Kidney (tissue), 14 donors: ENCODE measurements around the gene TMC2. TPM values are rescaled to one million over a fixed set of nuclear protein-coding genes. Genes with fewer than 3 reads are reported as not detected.

Experiments
- DNase-seq, 5 donors: peaks; one replicate each; pipeline ENCODE4 v3.0.0-alpha.2; 2013 to 2020
- FAIRE-seq: peaks from 2 replicates; lab custom pipeline; 2012; peaks lifted over from hg19 to GRCh38; lab: Jason Lieb, UNC
- H3K27ac ChIP-seq, 2 donors: one replicate each; pipeline ENCODE4 v1.7.0; 2013; ENCODE audit warnings: low read depth in 2 of 2, low read length in 2 of 2, inconsistent platforms in 1 of 2
- H3K27me3 ChIP-seq: one replicate; pipeline ENCODE4 v1.7.1; 2013; ENCODE audit warnings: low read length, inconsistent platforms; ENCODE audit not compliant: control insufficient read depth, insufficient read depth
- H3K36me3 ChIP-seq, 3 donors: one replicate each; pipeline versions ENCODE4 v1.7.0 to v1.7.1; 2013; ENCODE audit warnings: low read length in 3 of 3, control low read depth in 1 of 3, inconsistent platforms in 1 of 3; ENCODE audit not compliant: insufficient read depth in 3 of 3, control insufficient read depth in 2 of 3
- H3K4me1 ChIP-seq, 3 donors: one replicate each; pipeline versions ENCODE4 v1.7.0 to v1.7.1; 2013; ENCODE audit warnings: low read length in 3 of 3, inconsistent platforms in 1 of 3, low read depth in 1 of 3; ENCODE audit not compliant: control insufficient read depth in 2 of 3, insufficient read depth in 2 of 3
- H3K4me3 ChIP-seq, 3 donors: one replicate each; pipeline versions ENCODE4 v1.7.0 to v1.8.1; 2013; ENCODE audit warnings: low read length in 3 of 3, control low read depth in 1 of 3, inconsistent platforms in 1 of 3
- H3K9ac ChIP-seq, 3 donors: one replicate each; pipeline versions ENCODE4 v1.7.0 to v1.7.1; 2013; ENCODE audit warnings: low read length in 3 of 3, control low read depth in 1 of 3, inconsistent platforms in 1 of 3
- H3K9me3 ChIP-seq, 3 donors: one replicate each; pipeline versions ENCODE4 v1.7.0 to v1.7.1; 2013; ENCODE audit warnings: low read length in 3 of 3, control low read depth in 1 of 3, inconsistent platforms in 1 of 3; ENCODE audit not compliant: control insufficient read depth in 2 of 3, insufficient read depth in 1 of 3
- CTCF ChIP-seq: IDR thresholded peaks from 3 replicates; pipeline ENCODE4 v1.5.1; 2012; ENCODE audit warnings: mild to moderate bottlenecking, moderate library complexity, borderline replicate concordance; ENCODE audit not compliant: insufficient read depth; ENCODE audit errors: extremely low read depth
- intact Hi-C: fragments of 100-400 bp; cut with DNase I; formaldehyde crosslinking; loops from one replicate; pipeline ENCODE4 v1.11.1; 2022
- polyA plus RNA-seq: library from polyadenylated mRNA; stranded (reverse); fragments of 350-450 nt; fragmentation: Illumina TruSeq; extraction: RNeasy Lipid Tissue Mini Kit (QIAGEN cat#74804); gene quantifications from one replicate; pipeline ENCODE4 v1.2.3, GENCODE V29; 2014; ENCODE audit warnings: low read depth, low replicate concordance; ENCODE audit not compliant: insufficient read depth
- total RNA-seq: library from RNA; stranded (reverse); fragmentation: NEBNext Ultra II Directional; extraction: Animal tissue kit (Norgen Biotek cat#: 25700); gene quantifications from one replicate; pipeline ENCODE4 v1.2.1, GENCODE V29; 2021
- donor health status: control.
- donor health status: control.
- donor health status: control.
- donor health status: control.
- donor health status: control.
- donor health status: DM: yes; HTN: yes; CAD: no.
- donor health status: Normal renal cell carcinoma (clear cell type).

Gene TMC2
- total and polyA plus RNA-seq, 2 donors from 2014 or later: not detected

GRCh38 chr20:2651772-2652723 lies 115.7 kb downstream of the TMC2 start, which contains the start of gene NOP56:
Gene NOP56 (plus strand): TSS chr20:2652632. CDS start chr20:2652661, 29 bp downstream.
- no peak for FAIRE-seq

DNA sequence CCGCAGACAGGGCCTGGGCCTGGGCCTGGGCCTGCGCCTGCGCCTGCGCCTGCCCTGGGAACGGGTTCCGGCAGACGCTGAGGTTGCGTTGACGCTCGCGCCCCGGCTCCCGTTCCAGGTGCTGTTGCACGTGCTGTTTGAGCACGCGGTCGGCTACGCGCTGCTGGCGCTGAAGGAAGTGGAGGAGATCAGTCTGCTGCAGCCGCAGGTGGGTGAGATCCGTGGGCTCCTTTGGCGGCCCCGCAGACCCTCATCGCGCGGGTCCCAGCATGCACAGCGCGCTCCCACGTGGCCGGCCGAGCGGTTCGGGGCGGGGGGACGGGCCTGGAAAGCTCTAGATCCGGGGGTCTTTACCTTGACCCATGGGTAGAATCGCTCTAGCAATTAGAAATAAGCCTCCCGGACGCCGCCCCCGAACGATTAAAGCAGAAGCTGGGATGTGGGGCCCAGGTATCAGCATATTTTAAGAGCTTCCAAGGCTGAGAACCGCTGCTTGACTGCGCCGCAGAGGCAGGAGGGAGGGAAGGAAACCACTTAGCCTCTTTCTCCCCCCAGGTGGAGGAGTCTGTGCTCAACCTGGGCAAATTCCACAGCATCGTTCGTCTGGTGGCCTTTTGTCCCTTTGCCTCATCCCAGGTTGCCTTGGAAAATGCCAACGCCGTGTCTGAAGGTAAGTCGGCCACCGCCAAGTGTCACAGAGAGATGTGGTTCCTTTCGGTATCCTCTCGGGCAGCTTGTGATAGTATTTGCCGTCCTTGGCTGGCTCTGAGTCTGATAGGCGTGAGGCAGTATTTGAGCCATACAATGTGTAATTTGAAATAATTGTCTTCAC lies 116.6 kb downstream of the TMC2 start:
- intact Hi-C loops: no loop called here
- no peaks in the 10 kb centered on the region for H3K27me3 ChIP-seq
- TF ChIP-seq CTCF: no peak
- H3K4me1 ChIP-seq: peaks cover 0 to 11% (median 5%) of the 10 kb centered on the region in 3 donors
- peak in 2 of 5 donors; percentile 17 to 70 for DNase-seq
- H3K9ac ChIP-seq: peak overlapping the region; percentile 91 to 95 (median 93)
- H3K36me3 ChIP-seq: peaks cover 23 to 39% (median 24%) of the 10 kb centered on the region in 3 donors
- no peaks in the 10 kb centered on the region for H3K9me3 ChIP-seq
- peak overlapping the region; percentile 92 to 96 (median 95) for H3K4me3 ChIP-seq
- FAIRE-seq: no peak
- peak overlapping the region; percentile 73 to 76 for H3K27ac ChIP-seq

More at GRCh38 chr20:2651772-2652723, 115.7 kb downstream of the TMC2 start, which contains the start of gene NOP56:
- no peak for TF ChIP-seq CTCF
- H3K36me3 ChIP-seq: peaks cover 20 to 30% (median 20%) of the 10 kb centered on the region in 3 donors
- no peaks in the 10 kb centered on the region for H3K27me3 ChIP-seq
- H3K27ac ChIP-seq: peak within 1 kb of the TSS; percentile 83 to 87
- H3K4me3 ChIP-seq: peak within 1 kb of the TSS; percentile 92 to 96 (median 95)
- intact Hi-C loops: no loop called here
- H3K9me3 ChIP-seq: no peaks in the 10 kb centered on the region
- DNase-seq: peak; percentile 95 to 98 (median 96)
- peak within 1 kb of the TSS; percentile 91 to 95 (median 93) for H3K9ac ChIP-seq
- H3K4me1 ChIP-seq: peaks cover 0 to 11% (median 5%) of the 10 kb centered on the region in 3 donors

DNA sequence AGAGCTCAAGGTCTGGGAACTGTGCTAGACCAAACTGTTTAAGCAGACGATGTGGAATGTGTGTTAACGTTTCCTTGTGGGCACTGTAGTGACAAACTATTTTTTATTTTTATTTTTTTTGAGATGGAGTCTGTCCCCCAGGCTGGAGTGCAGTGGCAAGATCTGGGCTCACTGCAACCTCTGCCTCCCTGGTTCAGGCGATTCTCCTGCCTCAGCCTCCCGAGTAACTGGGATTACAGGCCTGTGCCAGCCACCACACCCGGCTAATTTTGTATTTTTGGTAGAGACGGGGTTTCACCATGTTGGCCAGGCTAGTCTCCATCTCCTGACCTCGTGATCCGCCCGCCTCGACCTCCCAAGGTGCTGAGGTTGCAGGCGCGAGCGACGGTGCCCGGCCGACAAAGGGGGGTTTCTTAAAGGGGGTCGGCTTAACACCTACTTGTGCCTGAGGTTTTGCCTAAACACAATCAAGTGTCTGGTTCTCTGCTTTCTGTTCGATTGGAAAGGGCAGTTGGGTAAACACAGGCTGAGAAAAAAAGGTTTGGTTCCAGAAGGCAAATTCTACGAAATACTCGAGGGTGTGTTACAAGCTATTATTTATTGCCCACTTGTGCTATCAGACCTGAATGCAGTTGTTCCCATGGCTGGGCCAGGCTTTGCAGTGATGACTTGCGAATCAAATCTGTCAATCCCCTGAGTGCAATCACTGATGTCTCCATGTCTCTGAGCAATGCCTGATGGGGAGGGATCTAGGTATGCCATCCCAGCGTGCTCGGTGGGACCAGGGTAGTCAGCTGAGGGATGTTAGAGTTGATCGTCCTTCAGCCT lies 117.4 kb downstream of the TMC2 start:
- TF ChIP-seq CTCF: no peak
- intact Hi-C loops: no loop called here
- Histone ChIP-seq H3K9me3 (no peaks in the 10 kb centered on the region), H3K4me3 (peak overlapping the region; percentile 92 to 96 (median 95)), H3K36me3 (peaks cover 27 to 48% (median 30%) of the 10 kb centered on the region in 3 donors), H3K4me1 (peaks cover 0 to 11% (median 5%) of the 10 kb centered on the region in 3 donors), H3K27ac (no peak overlapping the region), H3K27me3 (no peaks in the 10 kb centered on the region), H3K9ac (peak overlapping the region; percentile 91 to 95 (median 93))
- no peak for FAIRE-seq
- DNase-seq: peak in 1 of 5 donors; percentile 38
